ENCODE measurements around the gene ACAN.

ACAN gene

GRCh38 chr15:88904624-88905327, 101.5 kb downstream of the ACAN start:
- no peaks in the 10 kb centered on the region for H3K36me3 ChIP-seq (ENCODE audit: control insufficient read depth in 2 of 2, insufficient read depth in 2 of 2, low read length in 2 of 2)
- no peak overlapping the region for H3K9ac ChIP-seq (ENCODE audit: low read depth in 1 of 2, low read length in 2 of 2)
- H3K4me1 ChIP-seq (ENCODE audit: control insufficient read depth in 2 of 2, insufficient read depth in 2 of 2, low read length in 2 of 2): peaks cover 4 to 8% of the 10 kb centered on the region in 2 donors

GRCh38 chr15:88905576-88905975, 102.3 kb downstream of the ACAN start:
- Histone ChIP-seq H3K4me3 (ENCODE audit: low read length in 2 of 2) (no peak overlapping the region), H3K27me3 (ENCODE audit: control insufficient read depth in 2 of 2, insufficient read depth in 2 of 2, low read length in 2 of 2) (no peaks in the 10 kb centered on the region), H3K9ac (ENCODE audit: low read depth in 1 of 2, low read length in 2 of 2) (no peak overlapping the region), H3K36me3 (ENCODE audit: control insufficient read depth in 2 of 2, insufficient read depth in 2 of 2, low read length in 2 of 2) (no peaks in the 10 kb centered on the region), H3K4me1 (ENCODE audit: control insufficient read depth in 2 of 2, insufficient read depth in 2 of 2, low read length in 2 of 2) (peaks cover 4 to 8% of the 10 kb centered on the region in 2 donors), H3K27ac (ENCODE audit: low read depth in 2 of 2, low read length in 2 of 2) (no peak overlapping the region), H3K9me3 (ENCODE audit: control insufficient read depth in 2 of 2, low read length in 2 of 2) (no peaks in the 10 kb centered on the region)

More at GRCh38 chr15:88904624-88905327, 101.5 kb downstream of the ACAN start:
- Histone ChIP-seq H3K27ac (ENCODE audit: low read depth in 2 of 2, low read length in 2 of 2) (no peak overlapping the region), H3K27me3 (ENCODE audit: control insufficient read depth in 2 of 2, insufficient read depth in 2 of 2, low read length in 2 of 2) (no peaks in the 10 kb centered on the region), H3K9me3 (ENCODE audit: control insufficient read depth in 2 of 2, low read length in 2 of 2) (no peaks in the 10 kb centered on the region), H3K4me3 (ENCODE audit: low read length in 2 of 2) (no peak overlapping the region)

GRCh38 chr15:88906130-88906529, 102.9 kb downstream of the ACAN start:
- Histone ChIP-seq H3K4me3 (ENCODE audit: low read length in 2 of 2) (no peak overlapping the region), H3K9ac (ENCODE audit: low read depth in 1 of 2, low read length in 2 of 2) (no peak overlapping the region), H3K27me3 (ENCODE audit: control insufficient read depth in 2 of 2, insufficient read depth in 2 of 2, low read length in 2 of 2) (no peaks in the 10 kb centered on the region), H3K9me3 (ENCODE audit: control insufficient read depth in 2 of 2, low read length in 2 of 2) (no peaks in the 10 kb centered on the region), H3K27ac (ENCODE audit: low read depth in 2 of 2, low read length in 2 of 2) (no peak overlapping the region), H3K4me1 (ENCODE audit: control insufficient read depth in 2 of 2, insufficient read depth in 2 of 2, low read length in 2 of 2) (peaks cover 4 to 8% of the 10 kb centered on the region in 2 donors), H3K36me3 (ENCODE audit: control insufficient read depth in 2 of 2, insufficient read depth in 2 of 2, low read length in 2 of 2) (no peaks in the 10 kb centered on the region)

- Histone ChIP-seq H3K36me3 (ENCODE audit: control insufficient read depth in 2 of 2, insufficient read depth in 2 of 2, low read length in 2 of 2) (no peaks in the 10 kb centered on the region), H3K9ac (ENCODE audit: low read depth in 1 of 2, low read length in 2 of 2) (no peak overlapping the region), H3K9me3 (ENCODE audit: control insufficient read depth in 2 of 2, low read length in 2 of 2) (no peaks in the 10 kb centered on the region), H3K27ac (ENCODE audit: low read depth in 2 of 2, low read length in 2 of 2) (no peak overlapping the region), H3K4me1 (ENCODE audit: control insufficient read depth in 2 of 2, insufficient read depth in 2 of 2, low read length in 2 of 2) (peaks cover 4 to 8% of the 10 kb centered on the region in 2 donors), H3K27me3 (ENCODE audit: control insufficient read depth in 2 of 2, insufficient read depth in 2 of 2, low read length in 2 of 2) (no peaks in the 10 kb centered on the region), H3K4me3 (ENCODE audit: low read length in 2 of 2) (no peak overlapping the region)
Measured at GRCh38 chr15:88906551-88906950, 103.3 kb downstream of the ACAN start.

GRCh38 chr15:88907111-88907510, 103.9 kb downstream of the ACAN start:
- Histone ChIP-seq H3K4me1 (ENCODE audit: control insufficient read depth in 2 of 2, insufficient read depth in 2 of 2, low read length in 2 of 2) (peaks cover 4 to 8% of the 10 kb centered on the region in 2 donors), H3K27ac (ENCODE audit: low read depth in 2 of 2, low read length in 2 of 2) (no peak overlapping the region), H3K36me3 (ENCODE audit: control insufficient read depth in 2 of 2, insufficient read depth in 2 of 2, low read length in 2 of 2) (no peaks in the 10 kb centered on the region), H3K27me3 (ENCODE audit: control insufficient read depth in 2 of 2, insufficient read depth in 2 of 2, low read length in 2 of 2) (peaks cover 0 to 2% of the 10 kb centered on the region in 2 donors), H3K9ac (ENCODE audit: low read depth in 1 of 2, low read length in 2 of 2) (no peak overlapping the region), H3K9me3 (ENCODE audit: control insufficient read depth in 2 of 2, low read length in 2 of 2) (no peaks in the 10 kb centered on the region), H3K4me3 (ENCODE audit: low read length in 2 of 2) (no peak overlapping the region)

- peaks cover 8% of the 10 kb centered on the region in 2 donors for H3K4me1 ChIP-seq (ENCODE audit: control insufficient read depth in 2 of 2, insufficient read depth in 2 of 2, low read length in 2 of 2)
- H3K9me3 ChIP-seq (ENCODE audit: control insufficient read depth in 2 of 2, low read length in 2 of 2): no peaks in the 10 kb centered on the region
- no peak overlapping the region for H3K27ac ChIP-seq (ENCODE audit: low read depth in 2 of 2, low read length in 2 of 2)
- no peak overlapping the region for H3K4me3 ChIP-seq (ENCODE audit: low read length in 2 of 2)
- H3K9ac ChIP-seq (ENCODE audit: low read depth in 1 of 2, low read length in 2 of 2): no peak overlapping the region
- peaks cover 0 to 2% of the 10 kb centered on the region in 2 donors for H3K27me3 ChIP-seq (ENCODE audit: control insufficient read depth in 2 of 2, insufficient read depth in 2 of 2, low read length in 2 of 2)
- H3K36me3 ChIP-seq (ENCODE audit: control insufficient read depth in 2 of 2, insufficient read depth in 2 of 2, low read length in 2 of 2): no peaks in the 10 kb centered on the region
Measured at GRCh38 chr15:88908123-88908522, 104.9 kb downstream of the ACAN start.

GRCh38 chr15:88908697-88909621, 105.7 kb downstream of the ACAN start:
- Histone ChIP-seq H3K36me3 (ENCODE audit: control insufficient read depth in 2 of 2, insufficient read depth in 2 of 2, low read length in 2 of 2) (no peaks in the 10 kb centered on the region), H3K27ac (ENCODE audit: low read depth in 2 of 2, low read length in 2 of 2) (no peak overlapping the region), H3K9me3 (ENCODE audit: control insufficient read depth in 2 of 2, low read length in 2 of 2) (no peaks in the 10 kb centered on the region), H3K9ac (ENCODE audit: low read depth in 1 of 2, low read length in 2 of 2) (no peak overlapping the region), H3K4me1 (ENCODE audit: control insufficient read depth in 2 of 2, insufficient read depth in 2 of 2, low read length in 2 of 2) (peaks cover 8% of the 10 kb centered on the region in 2 donors), H3K27me3 (ENCODE audit: control insufficient read depth in 2 of 2, insufficient read depth in 2 of 2, low read length in 2 of 2) (peaks cover 0 to 2% of the 10 kb centered on the region in 2 donors), H3K4me3 (ENCODE audit: low read length in 2 of 2) (no peak overlapping the region)

- Histone ChIP-seq H3K27me3 (ENCODE audit: control insufficient read depth in 2 of 2, insufficient read depth in 2 of 2, low read length in 2 of 2) (peaks cover 0 to 2% of the 10 kb centered on the region in 2 donors), H3K4me3 (ENCODE audit: low read length in 2 of 2) (no peak overlapping the region), H3K36me3 (ENCODE audit: control insufficient read depth in 2 of 2, insufficient read depth in 2 of 2, low read length in 2 of 2) (no peaks in the 10 kb centered on the region), H3K9me3 (ENCODE audit: control insufficient read depth in 2 of 2, low read length in 2 of 2) (no peaks in the 10 kb centered on the region), H3K9ac (ENCODE audit: low read depth in 1 of 2, low read length in 2 of 2) (no peak overlapping the region), H3K4me1 (ENCODE audit: control insufficient read depth in 2 of 2, insufficient read depth in 2 of 2, low read length in 2 of 2) (peaks cover 2 to 5% of the 10 kb centered on the region in 2 donors), H3K27ac (ENCODE audit: low read depth in 2 of 2, low read length in 2 of 2) (no peak overlapping the region)
Measured at GRCh38 chr15:88909956-88910831, 107.0 kb downstream of the ACAN start.

GRCh38 chr15:88911766-88912118, 108.5 kb downstream of the ACAN start:
- Histone ChIP-seq H3K27me3 (ENCODE audit: control insufficient read depth in 2 of 2, insufficient read depth in 2 of 2, low read length in 2 of 2) (peaks cover 0 to 2% of the 10 kb centered on the region in 2 donors), H3K9ac (ENCODE audit: low read depth in 1 of 2, low read length in 2 of 2) (no peak overlapping the region), H3K27ac (ENCODE audit: low read depth in 2 of 2, low read length in 2 of 2) (no peak overlapping the region), H3K9me3 (ENCODE audit: control insufficient read depth in 2 of 2, low read length in 2 of 2) (no peaks in the 10 kb centered on the region), H3K4me3 (ENCODE audit: low read length in 2 of 2) (peak overlapping the region in 1 of 2 donors; percentile 70), H3K4me1 (ENCODE audit: control insufficient read depth in 2 of 2, insufficient read depth in 2 of 2, low read length in 2 of 2) (peaks cover 0 to 5% of the 10 kb centered on the region in 2 donors), H3K36me3 (ENCODE audit: control insufficient read depth in 2 of 2, insufficient read depth in 2 of 2, low read length in 2 of 2) (no peaks in the 10 kb centered on the region)

All from mucosa of rectum (tissue), 2 donors.